Panc1 (cell line): Measurements from ENCODE around the gene LCA5L. TPM values are rescaled to one million over a fixed set of nuclear protein-coding genes. Genes with fewer than 3 reads are reported as not detected.

Experiments used
- ATAC-seq: fragments of 200-7000 bp; cut with Tn5 transposase; 2 replicates; pipeline ENCODE4 v1.9.1; 2020; ENCODE audit warnings: mild to moderate bottlenecking, moderate library complexity
- BruUV-seq: library from RNA; stranded (reverse); fragments of 400-500 nt; replicated peaks from 2 replicates; lab custom pipeline; 2021; lab: Mats Ljungman, UMichigan
- CTCF ChIA-PET: fragments of 300-600 bp; sonication (Branson Sonifier 250); formaldehyde crosslinking; loops from one replicate; lab custom pipeline; 2022; ENCODE audit warnings: antibody characterized with exemption; lab: Charles Lee
- POLR2A ChIA-PET: fragments of 300-600 bp; sonication (Branson Sonifier 250); formaldehyde crosslinking; loops from one replicate; lab custom pipeline; 2022; ENCODE audit warnings: antibody characterized with exemption; lab: Charles Lee
- DNase-seq: peaks from one replicate; pipeline ENCODE4 v3.0.0-alpha.2; 2010; ENCODE audit warnings: low read depth, low spot score
- H3K27ac ChIP-seq: 2 replicates; pipeline ENCODE4 v1.5.1; 2011; ENCODE audit warnings: mild to moderate bottlenecking, low read length, inconsistent platforms
- H3K27me3 ChIP-seq: fragments of 200-500 bp; sonication (Bioruptor generic); 2 replicates; pipeline ENCODE4 v1.6.0; 2014; ENCODE audit warnings: low read length, inconsistent platforms; ENCODE audit not compliant: control insufficient read depth, insufficient read depth
- H3K36me3 ChIP-seq: fragments of 200-500 bp; sonication (Bioruptor generic); 2 replicates; pipeline ENCODE4 v1.5.1; 2014; ENCODE audit warnings: inconsistent platforms, mild to moderate bottlenecking, low read length, moderate library complexity; ENCODE audit not compliant: control insufficient read depth, insufficient read depth
- H3K4me1 ChIP-seq: 2 replicates; pipeline ENCODE4 v1.5.1; 2011; ENCODE audit warnings: inconsistent platforms, mild to moderate bottlenecking, low read length, moderate library complexity; ENCODE audit not compliant: control insufficient read depth, insufficient read depth
- H3K4me3 ChIP-seq, 2 experiments: 2 replicates each; pipeline ENCODE4 v1.5.1; 2011 to 2012; ENCODE audit warnings: low read depth in 2 of 2, low read length in 2 of 2, mild to moderate bottlenecking in 2 of 2, inconsistent platforms in 1 of 2, moderate library complexity in 1 of 2
- H3K9me3 ChIP-seq: fragments of 200-500 bp; sonication (Bioruptor generic); 2 replicates; pipeline ENCODE4 v1.5.1; 2014; ENCODE audit warnings: low read depth, mild to moderate bottlenecking, inconsistent platforms, low read length, moderate library complexity; ENCODE audit not compliant: control insufficient read depth, insufficient read depth
- CTCF ChIP-seq: fragments of 450-650 bp; IDR thresholded peaks from 2 replicates; pipeline ENCODE4 v1.5.1; 2017; ENCODE audit warnings: mild to moderate bottlenecking
- POLR2AphosphoS5 ChIP-seq: IDR thresholded peaks from 2 replicates; pipeline ENCODE4 v1.6.1; 2012; ENCODE audit warnings: mild to moderate bottlenecking, low read depth, low read length, moderate library complexity
- REST ChIP-seq, 2 experiments: IDR thresholded peaks; 2 replicates each; pipeline ENCODE4 v1.6.1; 2011 to 2012; ENCODE audit warnings: low read depth in 2 of 2, control low read depth in 1 of 2, low read length in 1 of 2, mild to moderate bottlenecking in 1 of 2, moderate library complexity in 1 of 2; ENCODE audit not compliant: insufficient read depth in 1 of 2
- SIN3A ChIP-seq: IDR thresholded peaks from 2 replicates; pipeline ENCODE4 v1.6.1; 2012; ENCODE audit warnings: low read depth, mild to moderate bottlenecking, low read length, moderate library complexity, borderline replicate concordance; ENCODE audit not compliant: insufficient read depth
- TCF7L2 ChIP-seq: IDR thresholded peaks from 2 replicates; pipeline ENCODE4 v1.6.1; 2011; ENCODE audit warnings: mild to moderate bottlenecking, low read depth, low read length, inconsistent platforms
- in situ Hi-C: cut with HindIII; loops from 2 replicates; pipeline ENCODE4 v1.10.0; 2016; ENCODE audit warnings: low sequenced_read_pairs, low pct_unique_long_range_greater_than_20kb
- intact Hi-C: fragments of 100-400 bp; cut with micrococcal nuclease; formaldehyde crosslinking; loops from one replicate; pipeline ENCODE4 v1.10.0; 2022; ENCODE audit not compliant: unreplicated experiment
- total RNA-seq: library from RNA; stranded (reverse); gene quantifications from one replicate; pipeline ENCODE4 v1.2.1, GENCODE V29; 2021; ENCODE audit not compliant: unreplicated experiment

LCA5L gene
- total RNA-seq, 1 experiment from 2014 or later, result 0.87 TPM

- intact Hi-C loops (no loop called here), in situ Hi-C loops (no loop called here)
- ATAC-seq (no peak), DNase-seq (no peak)
- no peak for TF ChIP-seq SIN3A
- TF ChIP-seq POLR2AphosphoS5, result no peak
- TF ChIP-seq REST (IDR thresholded peaks at IDR 0.05; ENCODE audit: insufficient read depth in 1 of 2, low read depth in 2 of 2, low read length in 1 of 2), result no peak
- no peak for TF ChIP-seq TCF7L2
- TF ChIP-seq CTCF, result no peak
- H3K27ac ChIP-seq, result no peak overlapping the region
- no TSS peak for BruUV-seq
- POLR2A ChIA-PET, result no interaction called here
- H3K36me3 ChIP-seq, result no peaks in the 10 kb centered on the region
- no peaks in the 10 kb centered on the region for H3K4me1 ChIP-seq
- CTCF ChIA-PET, result no interaction called here
- H3K9me3 ChIP-seq, result no peaks in the 10 kb centered on the region
- no peaks in the 10 kb centered on the region for H3K27me3 ChIP-seq
- no peak overlapping the region for H3K4me3 ChIP-seq
Measured at GRCh38 chr21:39484711-39485276, 39.2 kb upstream of the LCA5L start.

GRCh38 chr21:39483917-39484316, 38.3 kb upstream of the LCA5L start:
- CTCF ChIA-PET, result no interaction called here
- intact Hi-C loops, result no loop called here
- no peak overlapping the region for H3K27ac ChIP-seq

More at GRCh38 chr21:39483917-39484316, 38.3 kb upstream of the LCA5L start:
- TF ChIP-seq TCF7L2 (no peak), CTCF (no peak), SIN3A (no peak), REST (IDR thresholded peaks at IDR 0.05; ENCODE audit: insufficient read depth in 1 of 2, low read depth in 2 of 2, low read length in 1 of 2) (no peak), POLR2AphosphoS5 (no peak)
- POLR2A ChIA-PET, result no interaction called here
- ATAC-seq (no peak), DNase-seq (no peak)
- Histone ChIP-seq H3K9me3 (no peaks in the 10 kb centered on the region), H3K36me3 (no peaks in the 10 kb centered on the region), H3K4me3 (no peak overlapping the region), H3K4me1 (no peaks in the 10 kb centered on the region), H3K27me3 (no peaks in the 10 kb centered on the region)
- in situ Hi-C loops, result no loop called here
- no TSS peak for BruUV-seq
